ENCODE results near the gene AJM1. TPM values are rescaled to one million over a fixed set of nuclear protein-coding genes. Genes with fewer than 3 reads are reported as not detected.

Gene AJM1
- total RNA-seq, 4 donors from 2014 or later, result 0.32 to 2.3 (median 1.0) TPM

DNA sequence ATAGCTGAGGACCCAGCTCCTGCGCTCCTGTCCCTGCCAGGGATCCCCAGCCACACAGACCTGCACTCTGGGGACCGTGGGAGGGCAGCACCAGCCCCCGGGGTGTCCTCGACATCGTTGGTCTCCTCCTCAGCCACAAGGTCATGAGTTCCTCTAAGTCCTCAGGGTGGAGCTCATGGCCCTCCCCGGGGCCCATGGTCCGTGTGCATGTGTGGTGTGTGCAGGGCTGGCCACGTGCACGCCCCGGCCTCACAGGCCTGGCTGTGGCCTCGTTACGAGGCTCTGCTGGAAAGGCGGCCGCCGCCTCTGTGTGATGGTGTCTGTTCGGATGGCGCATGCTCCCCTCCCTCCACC is 16.1 kb upstream of the AJM1 start:
- H3K4me1 ChIP-seq, result peaks cover 0 to 11% (median 3%) of the 10 kb centered on the region in 3 donors
- WGBS, 2 donors, result no CpG with 5 or more reads among the region's 17 CpGs
- no peak for TF ChIP-seq CTCF (IDR thresholded peaks at IDR 0.05)
- TF ChIP-seq POLR2A (IDR thresholded peaks at IDR 0.05), result no peak
- no peak overlapping the region for H3K4me3 ChIP-seq
- intact Hi-C loops (cut with DNase I), result no loop called here
- no peaks in the 10 kb centered on the region for H3K9me3 ChIP-seq
- no peak for DNase-seq
- H3K27ac ChIP-seq, result no peak overlapping the region
- H3K27me3 ChIP-seq, result no peaks in the 10 kb centered on the region
- peaks cover 26 to 81% (median 48%) of the 10 kb centered on the region in 3 donors for H3K36me3 ChIP-seq

GRCh38 chr9:136826703-136827582 is 15.3 kb upstream of the AJM1 start:
- Histone ChIP-seq H3K9me3 (no peaks in the 10 kb centered on the region), H3K4me3 (no peak overlapping the region), H3K4me1 (peaks cover 0 to 3% (median 0%) of the 10 kb centered on the region in 3 donors), H3K27me3 (no peaks in the 10 kb centered on the region), H3K27ac (no peak overlapping the region), H3K36me3 (peaks cover 26 to 89% (median 53%) of the 10 kb centered on the region in 3 donors)
- TF ChIP-seq POLR2A (IDR thresholded peaks at IDR 0.05) (no peak), CTCF (IDR thresholded peaks at IDR 0.05) (no peak)
- intact Hi-C loops (cut with DNase I), result no loop called here
- 77 to 90% methylated on average over 4 to 5 of the region's 24 CpGs for WGBS, 2 donors
- no peak for DNase-seq

DNA sequence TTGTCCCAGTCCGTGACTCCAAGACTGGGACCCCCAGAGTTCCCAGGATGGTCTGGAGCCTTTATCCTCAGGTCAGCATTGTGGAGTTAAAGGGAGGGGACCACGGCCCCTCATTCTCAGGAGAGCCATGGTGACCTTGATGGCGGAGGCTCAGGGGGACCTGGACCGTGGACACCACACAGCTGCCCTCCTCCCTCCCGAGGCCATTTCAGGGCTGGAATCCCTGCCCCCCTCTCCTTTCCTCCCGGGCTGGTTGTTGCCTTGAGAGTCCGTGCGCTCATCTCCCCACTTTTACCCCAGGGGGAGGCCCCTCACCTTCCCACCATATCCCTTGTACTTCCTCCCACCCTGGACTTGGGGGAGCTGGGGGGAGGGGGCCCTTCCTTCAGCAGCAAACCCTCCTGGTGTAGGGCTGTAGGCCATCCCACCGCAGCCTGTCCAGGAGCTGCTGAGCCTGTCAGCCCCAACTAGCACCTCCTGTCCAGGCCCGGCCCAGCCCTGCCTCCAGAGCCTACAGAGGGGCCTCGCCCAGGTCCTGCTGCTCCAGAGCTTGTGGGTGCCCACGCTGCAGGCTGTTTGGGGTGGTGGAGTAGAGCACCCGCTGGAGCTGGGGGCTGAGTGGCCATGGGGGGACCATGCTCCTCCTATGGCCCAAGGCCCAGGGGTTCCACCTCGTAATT is 14.3 kb upstream of the AJM1 start:
- peaks cover 26 to 99% (median 62%) of the 10 kb centered on the region in 3 donors for H3K36me3 ChIP-seq

GRCh38 chr9:136828474-136829140 is 13.7 kb upstream of the AJM1 start:
- WGBS, 2 donors, result 93% methylated on average over 7 to 17 of the region's 31 CpGs
- no peak for TF ChIP-seq POLR2A (IDR thresholded peaks at IDR 0.05)
- TF ChIP-seq CTCF (IDR thresholded peaks at IDR 0.05), result no peak
- peaks cover 26 to 100% (median 62%) of the 10 kb centered on the region in 3 donors for H3K36me3 ChIP-seq

More for the DNA sequence above, 14.3 kb upstream of the AJM1 start:
- H3K27me3 ChIP-seq, result no peaks in the 10 kb centered on the region
- no peak for DNase-seq
- intact Hi-C loops (cut with DNase I), result no loop called here
- 85 to 97% methylated on average over 6 to 7 of the region's 14 CpGs for WGBS, 2 donors
- H3K9me3 ChIP-seq, result no peaks in the 10 kb centered on the region
- no peaks in the 10 kb centered on the region for H3K4me1 ChIP-seq
- TF ChIP-seq CTCF (IDR thresholded peaks at IDR 0.05) (no peak), POLR2A (IDR thresholded peaks at IDR 0.05) (no peak)
- no peak overlapping the region for H3K27ac ChIP-seq
- H3K4me3 ChIP-seq, result no peak overlapping the region

More at GRCh38 chr9:136828474-136829140, 13.7 kb upstream of the AJM1 start:
- Histone ChIP-seq H3K4me1 (no peaks in the 10 kb centered on the region), H3K27me3 (no peaks in the 10 kb centered on the region), H3K9me3 (no peaks in the 10 kb centered on the region), H3K27ac (no peak overlapping the region), H3K4me3 (no peak overlapping the region)
- intact Hi-C loops (cut with DNase I), result no loop called here
- DNase-seq, result no peak

Data from esophagus squamous epithelium (tissue), 5 donors.